HG03025 (cell line): ENCODE data around the gene ZBTB14.
A peak's percentile ranks its signal among the peaks of the same experiment; 100 is the strongest.

Experiments
- ATAC-seq: cut with Tn5 transposase; IDR thresholded peaks from one replicate; pipeline ENCODE4 v1.9.1; 2021; ENCODE audit warnings: mild to moderate bottlenecking, moderate library complexity; ENCODE audit not compliant: unreplicated experiment, low FRiP score

ZBTB14 gene

DNA sequence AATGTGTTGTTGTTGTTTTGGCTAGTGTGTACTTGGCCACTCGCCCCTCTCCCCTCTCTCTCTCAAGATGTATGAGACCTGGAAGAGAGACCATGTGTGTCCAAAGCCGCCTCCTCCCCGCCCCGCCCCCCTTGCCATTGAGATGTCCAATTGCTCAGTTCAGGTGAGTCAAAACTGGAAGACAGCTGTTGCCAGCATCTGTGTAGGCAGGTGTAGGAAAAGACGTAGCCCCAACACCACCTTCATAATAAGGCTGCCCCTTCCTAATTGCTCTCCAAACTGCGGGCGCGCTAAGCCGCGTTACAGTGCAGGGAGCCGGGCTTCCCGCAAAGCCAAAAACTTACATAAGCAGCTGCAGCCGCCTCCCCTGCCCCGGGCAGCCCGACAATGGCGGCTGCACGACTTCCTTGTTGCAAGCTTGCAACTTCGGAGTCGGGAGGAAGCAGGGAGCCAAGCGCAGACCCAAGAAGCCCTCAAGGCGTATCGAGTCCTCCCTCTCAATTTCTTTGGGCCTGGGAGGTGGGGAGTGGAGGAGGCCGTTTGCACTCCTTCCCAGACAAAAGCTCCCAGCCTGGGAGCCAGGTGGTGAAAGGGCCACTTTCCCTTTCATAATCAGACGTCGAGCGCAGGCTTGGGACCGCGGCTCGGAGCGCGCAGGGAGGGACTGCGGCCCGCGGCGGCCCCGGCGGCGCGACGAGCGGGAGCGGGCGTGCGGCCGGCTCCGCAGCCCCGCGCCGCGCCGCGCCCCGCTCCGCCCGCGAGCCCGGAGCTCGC lies 882 bp downstream of the ZBTB14 start:
- ATAC-seq = peak; percentile 21

DNA sequence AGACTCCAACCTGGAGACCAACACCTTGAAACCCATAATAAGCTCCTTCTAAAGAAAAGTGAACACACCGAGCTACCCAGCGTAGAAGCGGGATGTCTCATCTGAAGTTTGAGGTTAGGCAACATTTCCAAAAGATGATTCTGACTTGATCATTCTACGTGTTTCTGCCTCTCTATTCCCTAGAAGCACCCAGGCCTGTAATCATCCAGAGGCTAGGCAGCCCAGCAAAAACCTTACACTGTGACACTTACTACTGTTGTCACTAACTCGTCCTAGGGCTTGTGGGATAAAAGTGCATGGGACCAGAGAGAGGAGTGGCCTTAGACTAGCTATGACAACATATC lies 1.4 kb downstream of the ZBTB14 start:
- ATAC-seq = no peak

DNA sequence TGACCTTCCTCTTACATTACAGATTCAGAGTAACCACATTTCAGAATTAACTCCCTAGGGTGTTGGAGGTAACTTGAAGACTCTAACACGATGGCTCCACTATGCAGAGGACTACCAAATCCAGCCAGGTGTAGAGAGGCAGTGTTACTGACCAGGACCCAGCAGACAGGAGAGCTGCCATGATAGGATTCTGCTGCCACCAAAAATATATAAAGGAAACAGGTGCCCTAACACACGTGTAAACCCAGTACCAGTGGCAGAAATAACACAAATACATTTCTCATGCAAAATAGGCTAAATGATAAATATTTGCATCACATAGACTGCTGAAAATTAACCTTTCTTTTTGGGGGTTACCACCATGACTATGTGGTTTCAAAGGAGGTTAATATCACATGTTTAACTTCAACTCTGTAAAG lies 7.0 kb downstream of the ZBTB14 start:
- peak; percentile 57 for ATAC-seq

DNA sequence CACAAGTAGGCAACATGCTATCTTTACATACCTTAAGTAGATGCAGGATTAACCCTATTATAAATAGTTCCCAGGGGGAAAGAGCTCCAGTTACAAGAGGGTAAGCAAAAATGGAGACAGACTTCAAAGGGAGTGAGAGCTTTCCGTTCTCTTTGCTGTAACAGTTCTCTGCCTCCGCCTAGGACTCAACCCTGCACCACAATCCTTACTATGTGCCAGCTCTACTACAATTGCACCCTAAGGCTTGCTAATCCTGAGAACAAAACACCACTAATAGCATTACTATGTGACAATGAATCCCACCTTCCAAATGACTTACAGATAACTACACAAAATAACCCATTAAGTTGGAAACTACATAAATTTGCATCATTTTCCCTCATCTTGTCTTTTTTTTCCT lies 7.7 kb downstream of the ZBTB14 start:
- no peak for ATAC-seq

DNA sequence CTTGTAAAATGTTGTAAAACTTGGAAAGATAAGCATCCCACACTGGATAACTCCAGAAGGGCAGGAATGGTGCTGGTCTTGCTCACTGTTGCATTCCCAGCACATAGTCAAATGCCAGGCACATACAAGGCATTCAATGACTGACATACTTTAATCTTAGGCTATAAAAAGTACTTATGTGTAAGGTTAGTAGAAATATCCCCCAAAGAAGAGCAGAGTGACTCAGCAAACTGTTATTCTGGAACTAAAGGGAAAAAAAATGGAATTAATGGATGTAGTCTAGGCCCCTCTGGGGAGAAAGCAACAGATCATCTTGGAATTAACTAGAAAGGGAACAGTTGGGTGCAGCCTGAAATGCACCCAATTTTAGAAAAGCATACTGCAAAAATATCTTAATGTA lies 9.0 kb downstream of the ZBTB14 start:
- no peak for ATAC-seq

DNA sequence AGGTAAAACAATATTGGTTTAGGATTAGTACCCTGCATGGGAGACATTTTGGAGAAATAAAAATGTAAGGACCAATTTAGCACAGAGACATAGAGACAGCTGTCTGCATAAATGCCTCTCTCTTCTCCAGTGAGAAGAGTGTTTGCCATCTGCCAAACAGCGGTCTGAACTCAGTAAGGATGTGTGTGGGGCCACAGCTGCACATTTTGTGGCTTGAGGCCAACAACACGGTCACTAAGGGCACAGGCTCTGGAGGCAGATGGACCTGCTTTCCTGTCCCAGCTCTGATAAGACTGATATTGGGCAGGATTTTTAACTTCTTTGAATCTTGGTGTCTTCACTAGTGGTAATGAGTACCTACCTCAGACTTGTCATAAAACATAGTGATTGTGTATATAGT lies 10.2 kb downstream of the ZBTB14 start:
- no peak for ATAC-seq

DNA sequence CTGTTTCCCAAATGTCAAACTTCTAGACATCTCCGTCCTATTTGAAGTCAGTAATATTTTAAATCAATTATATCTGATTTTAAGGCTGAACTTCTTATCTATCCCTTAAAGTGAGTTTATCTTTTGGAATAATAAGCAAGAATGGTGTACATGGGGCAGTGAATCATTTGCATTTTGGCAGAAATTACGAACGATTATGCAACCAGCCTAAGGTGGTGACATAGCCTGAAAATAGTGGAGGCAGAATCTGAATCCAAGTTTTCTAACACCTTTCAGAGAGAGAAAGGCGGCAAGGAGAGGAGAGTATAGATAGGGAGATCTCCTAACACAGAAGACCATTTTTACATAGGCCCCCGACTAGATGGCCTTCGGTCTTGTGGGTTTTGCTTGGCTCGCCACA lies 10.7 kb downstream of the ZBTB14 start:
- no peak for ATAC-seq

DNA sequence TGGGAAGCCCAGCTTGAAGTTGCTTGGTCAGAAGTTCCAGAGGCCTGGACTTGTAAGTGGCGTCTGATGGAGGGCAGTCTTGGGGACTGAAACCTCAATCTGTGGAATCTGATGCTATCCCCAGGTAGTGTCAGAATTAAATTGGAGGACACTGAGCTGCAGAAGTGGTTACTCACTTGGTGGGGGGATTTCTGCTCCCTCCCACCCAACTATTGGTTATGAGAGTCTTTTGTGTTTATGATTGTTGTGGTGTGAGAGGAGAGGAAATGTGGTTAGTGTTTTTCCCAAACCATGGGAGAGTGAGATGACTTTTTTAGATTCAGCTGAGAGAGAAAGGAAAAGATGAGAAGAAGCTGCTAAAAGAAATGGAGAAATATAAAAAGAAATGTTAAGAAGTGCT lies 12.8 kb downstream of the ZBTB14 start:
- no peak for ATAC-seq

DNA sequence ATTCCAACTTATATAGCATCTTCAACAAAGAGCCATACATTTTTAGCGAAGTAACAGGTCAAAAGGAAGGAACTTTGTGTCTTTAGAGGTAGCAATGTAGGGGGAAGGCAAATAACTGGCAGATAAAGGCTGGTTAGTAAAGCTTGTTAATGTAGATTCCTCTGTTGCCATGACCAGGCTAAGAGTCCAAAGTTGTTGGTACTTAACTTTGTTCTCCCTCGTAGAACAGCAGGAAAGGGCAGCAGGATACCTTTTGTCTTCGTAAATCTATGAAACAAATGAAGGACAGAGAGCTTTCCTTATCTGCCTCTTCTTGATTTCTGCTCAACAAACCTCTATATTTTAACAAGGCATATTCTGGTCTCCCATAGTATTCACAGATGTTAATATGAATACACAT lies 18.6 kb downstream of the ZBTB14 start:
- no peak for ATAC-seq

DNA sequence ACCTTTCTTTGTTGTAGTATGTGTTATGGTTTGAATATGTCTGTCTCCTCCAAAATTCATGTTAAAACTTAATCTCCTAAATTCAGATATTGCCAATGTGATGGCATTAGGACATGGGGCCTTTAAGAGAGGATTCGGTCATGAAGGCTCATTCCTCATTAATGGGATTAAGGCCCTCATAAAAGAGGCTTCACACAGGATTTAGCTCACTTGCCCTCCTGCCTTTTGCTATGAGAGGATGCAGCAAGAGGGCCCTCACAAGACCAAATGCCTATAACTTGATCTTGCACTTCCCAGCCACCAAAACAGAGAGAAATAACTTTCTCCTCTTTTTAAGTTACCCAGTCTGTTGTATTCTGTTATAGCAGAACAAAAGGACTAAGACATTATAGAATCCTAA lies 19.7 kb downstream of the ZBTB14 start:
- no peak for ATAC-seq

DNA sequence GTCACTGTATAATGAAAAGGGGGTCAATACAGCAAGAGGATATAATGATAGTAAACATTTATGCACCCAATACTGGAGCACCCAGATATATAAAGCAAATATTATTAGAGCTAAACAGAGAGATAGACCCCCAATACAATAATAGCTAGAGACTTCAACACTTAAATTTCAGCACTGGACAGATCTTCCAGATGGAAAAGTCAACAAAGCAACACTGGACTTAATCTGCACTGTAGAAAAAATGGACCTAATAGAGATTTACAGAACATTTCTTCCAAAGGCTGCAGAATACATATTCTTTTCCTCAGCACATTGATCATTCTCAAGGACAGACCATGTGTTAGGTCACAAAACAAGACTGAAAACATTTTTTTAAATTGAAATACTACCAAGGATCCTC lies 26.7 kb downstream of the ZBTB14 start:
- ATAC-seq = no peak

DNA sequence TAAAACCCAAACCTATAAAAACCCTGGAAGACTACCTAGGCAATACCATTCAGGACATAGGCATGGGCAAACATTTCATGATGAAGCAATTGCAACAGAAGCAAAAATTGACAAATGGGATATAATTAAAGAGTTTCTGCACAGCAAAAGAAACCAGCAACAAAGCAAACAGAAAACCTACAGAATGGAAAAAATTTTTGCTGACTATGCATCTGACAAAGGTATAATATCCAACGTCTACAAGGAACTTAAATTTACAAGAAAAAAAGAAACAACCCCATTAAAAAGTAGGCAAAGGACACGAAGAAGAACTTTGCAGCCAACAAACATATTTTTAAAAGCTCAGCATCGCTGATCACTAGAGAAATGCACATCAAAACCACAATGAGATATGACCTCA lies 28.8 kb downstream of the ZBTB14 start:
- ATAC-seq = no peak

DNA sequence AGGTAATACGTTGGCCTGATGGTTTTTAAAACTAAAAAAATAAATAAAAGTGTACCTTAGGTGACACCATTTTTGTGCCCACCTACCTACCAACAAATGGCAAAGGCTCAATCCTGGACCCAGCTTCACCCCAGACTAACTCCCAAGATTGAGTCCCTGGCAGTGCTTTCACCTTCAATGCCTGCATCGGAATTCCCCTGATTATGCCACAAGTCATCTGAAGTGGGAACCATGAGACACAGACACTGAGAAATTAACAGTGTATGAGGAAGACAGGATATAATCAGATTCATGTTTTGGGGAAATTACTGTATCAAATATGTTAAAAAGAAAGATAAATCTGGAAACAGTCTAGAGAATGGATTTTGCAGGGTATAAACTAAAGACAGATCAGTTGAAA lies 41.6 kb downstream of the ZBTB14 start:
- ATAC-seq = no peak

DNA sequence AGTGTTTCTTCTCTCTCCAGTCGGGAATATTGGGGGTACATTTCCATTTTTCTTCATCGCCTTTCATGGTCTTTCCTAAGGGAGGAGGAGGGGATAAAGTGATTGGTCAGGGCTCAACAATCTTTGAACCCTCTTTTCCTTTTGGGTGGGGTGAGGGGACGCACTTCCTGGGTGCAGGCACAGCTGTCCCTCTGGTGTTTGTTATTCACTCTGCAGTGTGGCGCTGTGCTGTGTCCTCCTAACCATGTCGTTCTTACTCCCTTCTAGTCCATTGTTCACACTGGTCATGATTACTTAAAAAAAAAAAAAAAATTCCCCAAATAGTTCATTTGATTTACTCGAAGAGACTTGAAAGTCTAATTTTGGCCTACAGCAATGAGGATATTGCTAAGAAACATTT lies 44.4 kb downstream of the ZBTB14 start:
- ATAC-seq = no peak

DNA sequence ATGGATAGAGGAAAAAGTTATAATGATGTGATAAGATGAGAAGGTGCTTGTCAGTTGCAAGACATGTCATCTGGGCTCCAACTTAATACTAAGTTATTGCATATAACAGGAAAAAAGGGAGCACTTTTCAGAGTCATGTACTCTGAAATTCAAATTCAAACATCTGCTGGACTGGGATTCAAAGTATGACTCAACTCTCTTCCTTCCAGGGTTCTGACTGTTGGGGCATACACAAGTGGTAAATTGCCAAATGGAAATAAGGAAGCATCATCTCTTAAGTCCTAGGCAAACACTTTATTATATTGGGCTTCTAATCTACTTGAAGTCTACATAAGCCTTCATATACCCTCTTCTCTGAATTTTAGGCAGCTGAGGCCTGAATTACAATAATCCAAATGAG lies 44.9 kb downstream of the ZBTB14 start:
- ATAC-seq = no peak

DNA sequence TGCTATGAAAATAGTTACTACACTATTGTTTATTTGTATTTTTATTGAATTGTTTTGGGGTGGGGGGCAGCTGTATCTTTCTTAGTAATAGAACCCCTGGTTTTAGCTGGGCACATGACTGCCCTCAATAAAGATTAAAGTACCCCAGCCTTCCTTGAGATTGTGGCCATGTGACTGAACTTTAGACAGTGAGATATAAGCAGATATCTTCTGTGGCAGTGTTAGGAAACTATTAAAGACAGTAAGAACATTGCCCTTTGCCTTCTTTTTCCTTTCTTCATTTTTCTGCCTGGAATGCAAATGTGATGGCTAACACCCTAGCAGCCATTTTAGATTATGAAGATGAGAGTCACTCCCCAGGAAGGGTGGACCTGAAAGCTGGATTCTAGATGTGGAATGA lies 50.6 kb downstream of the ZBTB14 start:
- ATAC-seq = no peak

DNA sequence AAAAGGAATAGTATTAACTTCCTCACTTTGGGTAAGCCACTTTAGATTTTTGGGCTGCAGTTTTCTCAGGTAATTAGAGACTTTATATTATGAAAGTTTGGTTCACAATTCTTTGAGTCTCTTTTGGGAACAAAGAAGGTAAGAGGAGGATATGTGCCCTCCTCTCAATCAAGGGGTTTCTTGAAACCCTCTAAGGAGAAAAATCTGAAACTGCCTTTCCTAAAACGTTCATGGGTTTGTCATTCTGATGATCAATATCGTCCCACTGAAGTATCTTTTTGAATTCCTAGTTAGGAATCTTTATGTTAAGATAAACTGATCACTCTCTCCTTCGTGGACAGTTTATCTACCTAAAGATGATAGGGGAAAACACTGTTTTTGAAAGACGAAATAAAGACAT lies 56.1 kb downstream of the ZBTB14 start:
- no peak for ATAC-seq
